Measurements from ENCODE around the gene GBP7.

Gene GBP7

GRCh38 chr1:89147678-89148658 is 27.8 kb downstream of the GBP7 start:
- H3K4me1 Mint-ChIP-seq = no peaks in the 10 kb centered on the region
- H3K4me3 Mint-ChIP-seq = no peak overlapping the region
- H3K27me3 Mint-ChIP-seq (ENCODE audit: low read depth, poor library complexity) = peaks cover 13% of the 10 kb centered on the region
- H3K9me3 Mint-ChIP-seq = no peaks in the 10 kb centered on the region
- no peaks in the 10 kb centered on the region for H3K36me3 Mint-ChIP-seq (ENCODE audit: low read depth)
- no peak overlapping the region for H3K27ac Mint-ChIP-seq
- no peak for DNase-seq
- no peak for TF ChIP-seq CTCF (IDR thresholded peaks at IDR 0.05)

GRCh38 chr1:89146721-89147120 is 29.1 kb downstream of the GBP7 start:
- no peak for DNase-seq
- H3K4me3 Mint-ChIP-seq = no peak overlapping the region
- no peaks in the 10 kb centered on the region for H3K9me3 Mint-ChIP-seq
- H3K27ac Mint-ChIP-seq = no peak overlapping the region
- peaks cover 11% of the 10 kb centered on the region for H3K27me3 Mint-ChIP-seq (ENCODE audit: low read depth, poor library complexity)
- TF ChIP-seq CTCF (IDR thresholded peaks at IDR 0.05) = no peak
- no peaks in the 10 kb centered on the region for H3K36me3 Mint-ChIP-seq (ENCODE audit: low read depth)
- H3K4me1 Mint-ChIP-seq = no peaks in the 10 kb centered on the region

- DNase-seq = no peak
- no peak overlapping the region for H3K27ac Mint-ChIP-seq
- H3K4me3 Mint-ChIP-seq = no peak overlapping the region
- no peak for TF ChIP-seq CTCF (IDR thresholded peaks at IDR 0.05)
- H3K4me1 Mint-ChIP-seq = no peaks in the 10 kb centered on the region
- H3K9me3 Mint-ChIP-seq = peaks cover 4% of the 10 kb centered on the region
- H3K36me3 Mint-ChIP-seq (ENCODE audit: low read depth) = no peaks in the 10 kb centered on the region
- H3K27me3 Mint-ChIP-seq (ENCODE audit: low read depth, poor library complexity) = peaks cover 16% of the 10 kb centered on the region
Observed at GRCh38 chr1:89143484-89143883, 32.3 kb downstream of the GBP7 start.

GRCh38 chr1:89142160-89142559 is 33.6 kb downstream of the GBP7 start:
- no peak for TF ChIP-seq CTCF (IDR thresholded peaks at IDR 0.05)
- Mint-ChIP-seq H3K9me3 (peaks cover 11% of the 10 kb centered on the region), H3K27me3 (ENCODE audit: low read depth, poor library complexity) (peaks cover 13% of the 10 kb centered on the region), H3K27ac (no peak overlapping the region), H3K36me3 (ENCODE audit: low read depth) (no peaks in the 10 kb centered on the region), H3K4me1 (no peaks in the 10 kb centered on the region), H3K4me3 (no peak overlapping the region)
- DNase-seq = no peak

GRCh38 chr1:89133747-89134146 is 42.1 kb downstream of the GBP7 start:
- H3K9me3 Mint-ChIP-seq = peaks cover 10% of the 10 kb centered on the region
- H3K36me3 Mint-ChIP-seq (ENCODE audit: low read depth) = no peaks in the 10 kb centered on the region
- no peak overlapping the region for H3K27ac Mint-ChIP-seq
- H3K4me3 Mint-ChIP-seq = no peak overlapping the region
- peaks cover 3% of the 10 kb centered on the region for H3K27me3 Mint-ChIP-seq (ENCODE audit: low read depth, poor library complexity)
- no peak for DNase-seq
- no peaks in the 10 kb centered on the region for H3K4me1 Mint-ChIP-seq
- TF ChIP-seq CTCF (IDR thresholded peaks at IDR 0.05) = no peak

- no peak overlapping the region for H3K4me3 Mint-ChIP-seq
- H3K36me3 Mint-ChIP-seq (ENCODE audit: low read depth) = no peaks in the 10 kb centered on the region
- H3K27ac Mint-ChIP-seq = no peak overlapping the region
- H3K9me3 Mint-ChIP-seq = peaks cover 4% of the 10 kb centered on the region
- no peaks in the 10 kb centered on the region for H3K4me1 Mint-ChIP-seq
- TF ChIP-seq CTCF (IDR thresholded peaks at IDR 0.05) = no peak
- H3K27me3 Mint-ChIP-seq (ENCODE audit: low read depth, poor library complexity) = no peaks in the 10 kb centered on the region
- no peak for DNase-seq
Observed at GRCh38 chr1:89130716-89131115, 45.1 kb downstream of the GBP7 start.
